ENCODE results near the gene SESN2. TPM values are rescaled to one million over a fixed set of nuclear protein-coding genes. Genes with fewer than 3 reads are reported as not detected.

SESN2 gene
- total and polyA plus RNA-seq, 4 donors: 5.5 to 13.0 (median 10.7) TPM

GRCh38 chr1:28249013-28249865, 10.1 kb upstream of the SESN2 start:
- peaks cover 6 to 60% (median 49%) of the 10 kb centered on the region in 4 donors for H3K4me1 ChIP-seq (ENCODE audit: control insufficient read depth in 4 of 4, insufficient read depth in 4 of 4, low read length in 3 of 4)
- peak overlapping the region in 1 of 3 donors; percentile 17 for H3K4me3 ChIP-seq (ENCODE audit: low read depth in 1 of 3, low read length in 3 of 3)

More at GRCh38 chr1:28249013-28249865, 10.1 kb upstream of the SESN2 start:
- H3K27me3 ChIP-seq (ENCODE audit: control insufficient read depth in 4 of 4, insufficient read depth in 4 of 4, low read length in 3 of 4): no peaks in the 10 kb centered on the region
- H3K9ac ChIP-seq (ENCODE audit: low read depth in 1 of 2, low read length in 2 of 2): peak overlapping the region in 1 of 2 donors; percentile 66
- peak overlapping the region; percentile 73 to 82 for H3K27ac ChIP-seq (ENCODE audit: low read depth in 1 of 2, low read length in 2 of 2)
- H3K36me3 ChIP-seq (ENCODE audit: control insufficient read depth in 4 of 4, insufficient read depth in 3 of 4, low read depth in 1 of 4, low read length in 3 of 4): no peaks in the 10 kb centered on the region
- H3K9me3 ChIP-seq (ENCODE audit: control insufficient read depth in 4 of 4, low read length in 3 of 4): no peaks in the 10 kb centered on the region
- no peak for DNase-seq (ENCODE audit: low spot score)
- 14% methylated on average over 3 of the region's 3 CpGs for WGBS
- no peak for TF ChIP-seq TAF1 (conservative IDR thresholded peaks at IDR 0.05)
- TF ChIP-seq MAX (IDR thresholded peaks at IDR 0.05): peak; percentile 77
- TF ChIP-seq, protein P1, sequence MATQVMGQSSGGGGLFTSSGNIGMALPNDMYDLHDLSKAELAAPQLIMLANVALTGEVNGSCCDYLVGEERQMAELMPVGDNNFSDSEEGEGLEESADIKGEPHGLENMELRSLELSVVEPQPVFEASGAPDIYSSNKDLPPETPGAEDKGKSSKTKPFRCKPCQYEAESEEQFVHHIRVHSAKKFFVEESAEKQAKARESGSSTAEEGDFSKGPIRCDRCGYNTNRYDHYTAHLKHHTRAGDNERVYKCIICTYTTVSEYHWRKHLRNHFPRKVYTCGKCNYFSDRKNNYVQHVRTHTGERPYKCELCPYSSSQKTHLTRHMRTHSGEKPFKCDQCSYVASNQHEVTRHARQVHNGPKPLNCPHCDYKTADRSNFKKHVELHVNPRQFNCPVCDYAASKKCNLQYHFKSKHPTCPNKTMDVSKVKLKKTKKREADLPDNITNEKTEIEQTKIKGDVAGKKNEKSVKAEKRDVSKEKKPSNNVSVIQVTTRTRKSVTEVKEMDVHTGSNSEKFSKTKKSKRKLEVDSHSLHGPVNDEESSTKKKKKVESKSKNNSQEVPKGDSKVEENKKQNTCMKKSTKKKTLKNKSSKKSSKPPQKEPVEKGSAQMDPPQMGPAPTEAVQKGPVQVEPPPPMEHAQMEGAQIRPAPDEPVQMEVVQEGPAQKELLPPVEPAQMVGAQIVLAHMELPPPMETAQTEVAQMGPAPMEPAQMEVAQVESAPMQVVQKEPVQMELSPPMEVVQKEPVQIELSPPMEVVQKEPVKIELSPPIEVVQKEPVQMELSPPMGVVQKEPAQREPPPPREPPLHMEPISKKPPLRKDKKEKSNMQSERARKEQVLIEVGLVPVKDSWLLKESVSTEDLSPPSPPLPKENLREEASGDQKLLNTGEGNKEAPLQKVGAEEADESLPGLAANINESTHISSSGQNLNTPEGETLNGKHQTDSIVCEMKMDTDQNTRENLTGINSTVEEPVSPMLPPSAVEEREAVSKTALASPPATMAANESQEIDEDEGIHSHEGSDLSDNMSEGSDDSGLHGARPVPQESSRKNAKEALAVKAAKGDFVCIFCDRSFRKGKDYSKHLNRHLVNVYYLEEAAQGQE (IDR thresholded peaks at IDR 0.05): peak; percentile 59
- peak; percentile 39 to 69 for TF ChIP-seq RAD21 (IDR thresholded peaks at IDR 0.05)
- TF ChIP-seq YY1 (IDR thresholded peaks at IDR 0.05): peak; percentile 67
- TF ChIP-seq, protein P2, sequence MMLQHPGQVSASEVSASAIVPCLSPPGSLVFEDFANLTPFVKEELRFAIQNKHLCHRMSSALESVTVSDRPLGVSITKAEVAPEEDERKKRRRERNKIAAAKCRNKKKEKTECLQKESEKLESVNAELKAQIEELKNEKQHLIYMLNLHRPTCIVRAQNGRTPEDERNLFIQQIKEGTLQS (IDR thresholded peaks at IDR 0.05): peak; percentile 97
- TF ChIP-seq CTCF (IDR thresholded peaks at IDR 0.05; ENCODE audit: low read depth, low read length, missing input control): no peak
- TF ChIP-seq JUND (IDR thresholded peaks at IDR 0.05): peak; percentile 53 to 80
- TF ChIP-seq RXRA (IDR thresholded peaks at IDR 0.05): peak; percentile 72 to 82
- TF ChIP-seq FOXA2 (IDR thresholded peaks at IDR 0.05): peak; percentile 62
- TF ChIP-seq, protein P3, sequence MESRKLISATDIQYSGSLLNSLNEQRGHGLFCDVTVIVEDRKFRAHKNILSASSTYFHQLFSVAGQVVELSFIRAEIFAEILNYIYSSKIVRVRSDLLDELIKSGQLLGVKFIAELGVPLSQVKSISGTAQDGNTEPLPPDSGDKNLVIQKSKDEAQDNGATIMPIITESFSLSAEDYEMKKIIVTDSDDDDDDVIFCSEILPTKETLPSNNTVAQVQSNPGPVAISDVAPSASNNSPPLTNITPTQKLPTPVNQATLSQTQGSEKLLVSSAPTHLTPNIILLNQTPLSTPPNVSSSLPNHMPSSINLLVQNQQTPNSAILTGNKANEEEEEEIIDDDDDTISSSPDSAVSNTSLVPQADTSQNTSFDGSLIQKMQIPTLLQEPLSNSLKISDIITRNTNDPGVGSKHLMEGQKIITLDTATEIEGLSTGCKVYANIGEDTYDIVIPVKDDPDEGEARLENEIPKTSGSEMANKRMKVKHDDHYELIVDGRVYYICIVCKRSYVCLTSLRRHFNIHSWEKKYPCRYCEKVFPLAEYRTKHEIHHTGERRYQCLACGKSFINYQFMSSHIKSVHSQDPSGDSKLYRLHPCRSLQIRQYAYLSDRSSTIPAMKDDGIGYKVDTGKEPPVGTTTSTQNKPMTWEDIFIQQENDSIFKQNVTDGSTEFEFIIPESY (IDR thresholded peaks at IDR 0.05): peak; percentile 62
- TF ChIP-seq SP1 (IDR thresholded peaks at IDR 0.05): peak; percentile 79
- TF ChIP-seq FOXA1 (IDR thresholded peaks at IDR 0.05): peak; percentile 61
- TF ChIP-seq GABPA (IDR thresholded peaks at IDR 0.05 in 1 of 2, conservative IDR thresholded peaks at IDR 0.05 in 1 of 2): peak in 1 of 2 donors; percentile 51
- TF ChIP-seq HNF4G (IDR thresholded peaks at IDR 0.05): peak; percentile 62
- TF ChIP-seq HNF4A (conservative IDR thresholded peaks at IDR 0.05): peak; percentile 78 to 86
- peak in 1 of 2 donors; percentile 32 for TF ChIP-seq EGR1 (IDR thresholded peaks at IDR 0.05; ENCODE audit: low read depth in 2 of 2)
- TF ChIP-seq NR2F2 (IDR thresholded peaks at IDR 0.05): no peak

All from liver (tissue), 9 donors.